ENCODE measurements around the gene POLR1A. TPM values are rescaled to one million over a fixed set of nuclear protein-coding genes. Genes with fewer than 3 reads are reported as not detected.
A peak's percentile ranks its signal among the peaks of the same experiment; 100 is the strongest.

The POLR1A gene
- total and polyA plus RNA-seq, 7 experiments from 2014 or later = 2.9 to 44.4 (median 19.0) TPM

GRCh38 chr2:86003104-86003503 lies 102.6 kb downstream of the POLR1A start:
- Mint-ChIP-seq H3K36me3 (peaks cover 0 to 32% (median 5%) of the 10 kb centered on the region in 5 donors), H3K27me3 (peaks cover 0 to 18% (median 0%) of the 10 kb centered on the region in 5 donors), H3K27ac (peak overlapping the region in 1 of 9 donors; percentile 8), H3K4me1 (peaks cover 23 to 50% (median 37%) of the 10 kb centered on the region in 7 donors), H3K4me3 (no peak overlapping the region), H3K9me3 (peaks cover 3 to 25% (median 10%) of the 10 kb centered on the region in 11 donors)
- H3K36me3 ChIP-seq (ENCODE audit: control insufficient read depth in 2 of 3, insufficient read depth in 3 of 3, low read length in 3 of 3) = no peaks in the 10 kb centered on the region
- ChIA-PET POLR2A (no interaction called here), CTCF (no interaction called here)
- no peak overlapping the region for H3K4me3 ChIP-seq (ENCODE audit: low read length)
- H3K9me3 ChIP-seq (ENCODE audit: control insufficient read depth in 2 of 3, low read length in 3 of 3) = no peaks in the 10 kb centered on the region
- peaks cover 19 to 36% of the 10 kb centered on the region in 2 donors for H3K4me1 ChIP-seq (ENCODE audit: control insufficient read depth in 2 of 2, insufficient read depth in 2 of 2, low read length in 2 of 2)
- H3K27me3 ChIP-seq (ENCODE audit: control insufficient read depth in 2 of 2, insufficient read depth in 2 of 2, low read length in 2 of 2) = no peaks in the 10 kb centered on the region
- no peak overlapping the region for H3K27ac ChIP-seq (ENCODE audit: low read depth, low read length)
- DNase-seq = no peak
- intact Hi-C loops (cut with micrococcal nuclease) = no loop called here
- ATAC-seq = no peak

GRCh38 chr2:86002375-86002774 lies 103.3 kb downstream of the POLR1A start:
- ATAC-seq = no peak
- Histone ChIP-seq H3K36me3 (ENCODE audit: control insufficient read depth in 2 of 3, insufficient read depth in 3 of 3, low read length in 3 of 3) (no peaks in the 10 kb centered on the region), H3K9me3 (ENCODE audit: control insufficient read depth in 2 of 3, low read length in 3 of 3) (no peaks in the 10 kb centered on the region), H3K27ac (ENCODE audit: low read depth, low read length) (no peak overlapping the region), H3K27me3 (ENCODE audit: control insufficient read depth in 2 of 2, insufficient read depth in 2 of 2, low read length in 2 of 2) (no peaks in the 10 kb centered on the region), H3K4me3 (ENCODE audit: low read length) (no peak overlapping the region), H3K4me1 (ENCODE audit: control insufficient read depth in 2 of 2, insufficient read depth in 2 of 2, low read length in 2 of 2) (peaks cover 19 to 43% of the 10 kb centered on the region in 2 donors)
- Mint-ChIP-seq H3K36me3 (peaks cover 0 to 31% (median 5%) of the 10 kb centered on the region in 5 donors), H3K9me3 (peaks cover 3 to 21% (median 10%) of the 10 kb centered on the region in 11 donors), H3K27me3 (peaks cover 0 to 14% (median 0%) of the 10 kb centered on the region in 5 donors), H3K4me1 (peaks cover 25 to 56% (median 45%) of the 10 kb centered on the region in 7 donors), H3K27ac (peak overlapping the region in 1 of 9 donors; percentile 45), H3K4me3 (no peak overlapping the region)
- ChIA-PET POLR2A (no interaction called here), CTCF (no interaction called here)
- DNase-seq = no peak
- intact Hi-C loops (cut with micrococcal nuclease) = no loop called here

GRCh38 chr2:86001326-86001725 lies 104.4 kb downstream of the POLR1A start:
- Histone ChIP-seq H3K36me3 (ENCODE audit: control insufficient read depth in 2 of 3, insufficient read depth in 3 of 3, low read length in 3 of 3) (no peaks in the 10 kb centered on the region), H3K9me3 (ENCODE audit: control insufficient read depth in 2 of 3, low read length in 3 of 3) (no peaks in the 10 kb centered on the region), H3K4me3 (ENCODE audit: low read length) (no peak overlapping the region), H3K27me3 (ENCODE audit: control insufficient read depth in 2 of 2, insufficient read depth in 2 of 2, low read length in 2 of 2) (no peaks in the 10 kb centered on the region), H3K4me1 (ENCODE audit: control insufficient read depth in 2 of 2, insufficient read depth in 2 of 2, low read length in 2 of 2) (peaks cover 28 to 44% of the 10 kb centered on the region in 2 donors), H3K27ac (ENCODE audit: low read depth, low read length) (no peak overlapping the region)
- Mint-ChIP-seq H3K4me3 (peak overlapping the region in 4 of 10 donors; percentile 5 to 81 (median 40)), H3K27ac (peak overlapping the region in 6 of 9 donors; percentile 85 to 95 (median 92)), H3K9me3 (peaks cover under 1 to 16% (median 7%) of the 10 kb centered on the region in 11 donors), H3K36me3 (peaks cover 0 to 28% (median 5%) of the 10 kb centered on the region in 5 donors), H3K27me3 (peaks cover 0 to 4% (median 0%) of the 10 kb centered on the region in 5 donors), H3K4me1 (peaks cover 29 to 61% (median 54%) of the 10 kb centered on the region in 7 donors)
- ATAC-seq = no peak
- ChIA-PET POLR2A (interaction anchor here (0.6 kb wide), 1 partner anchor 1476 kb away, joined by 3 read pairs; no protein-coding TSS in a partner anchor), CTCF (no interaction called here)
- intact Hi-C loops (cut with micrococcal nuclease) = no loop called here
- DNase-seq = no peak

DNA sequence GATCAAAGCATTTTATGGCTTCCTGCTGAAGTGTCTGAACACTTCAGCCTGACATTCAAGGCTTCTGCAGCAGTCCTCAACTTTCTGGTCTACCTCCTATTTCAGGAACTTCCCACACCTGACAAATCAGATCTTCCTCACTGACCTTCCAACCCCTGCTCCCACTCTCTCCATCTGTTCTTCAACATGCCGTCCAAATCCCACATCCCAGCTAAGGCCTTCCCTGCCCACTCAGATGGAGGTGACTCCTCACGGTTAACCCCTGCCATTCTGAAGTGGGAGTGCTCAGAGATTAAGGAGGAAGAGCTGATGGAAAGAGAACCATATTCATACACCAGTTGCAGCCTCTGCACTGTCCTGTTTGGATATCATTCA lies 104.8 kb downstream of the POLR1A start:
- no peak for ATAC-seq
- ChIA-PET POLR2A (no interaction called here), CTCF (no interaction called here)
- peaks cover 0 to 12% (median 7%) of the 10 kb centered on the region in 11 donors for H3K9me3 Mint-ChIP-seq
- peak overlapping the region; percentile 65 to 95 (median 92) for H3K27ac Mint-ChIP-seq
- Histone ChIP-seq H3K4me3 (ENCODE audit: low read length) (no peak overlapping the region), H3K27ac (ENCODE audit: low read depth, low read length) (no peak overlapping the region), H3K4me1 (ENCODE audit: control insufficient read depth in 2 of 2, insufficient read depth in 2 of 2, low read length in 2 of 2) (peaks cover 31 to 44% of the 10 kb centered on the region in 2 donors), H3K27me3 (ENCODE audit: control insufficient read depth in 2 of 2, insufficient read depth in 2 of 2, low read length in 2 of 2) (no peaks in the 10 kb centered on the region), H3K9me3 (ENCODE audit: control insufficient read depth in 2 of 3, low read length in 3 of 3) (no peaks in the 10 kb centered on the region), H3K36me3 (ENCODE audit: control insufficient read depth in 2 of 3, insufficient read depth in 3 of 3, low read length in 3 of 3) (no peaks in the 10 kb centered on the region)
- H3K4me3 Mint-ChIP-seq = peak overlapping the region; percentile 5 to 81 (median 34)
- H3K4me1 Mint-ChIP-seq = peaks cover 29 to 65% (median 55%) of the 10 kb centered on the region in 7 donors
- peak in 1 of 9 donors; percentile 12 for DNase-seq
- peaks cover 0 to 4% (median 0%) of the 10 kb centered on the region in 5 donors for H3K27me3 Mint-ChIP-seq
- intact Hi-C loops (cut with micrococcal nuclease) = no loop called here
- H3K36me3 Mint-ChIP-seq = peaks cover 0 to 27% (median 3%) of the 10 kb centered on the region in 5 donors

GRCh38 chr2:86000131-86000937 lies 105.4 kb downstream of the POLR1A start:
- peaks cover 31 to 71% (median 55%) of the 10 kb centered on the region in 7 donors for H3K4me1 Mint-ChIP-seq
- peaks cover 0 to 4% (median 0%) of the 10 kb centered on the region in 5 donors for H3K27me3 Mint-ChIP-seq
- DNase-seq (no peak), ATAC-seq (no peak)
- H3K9me3 Mint-ChIP-seq = peaks cover 0 to 12% (median 4%) of the 10 kb centered on the region in 11 donors
- peaks cover 37 to 44% of the 10 kb centered on the region in 2 donors for H3K4me1 ChIP-seq (ENCODE audit: control insufficient read depth in 2 of 2, insufficient read depth in 2 of 2, low read length in 2 of 2)
- H3K27me3 ChIP-seq (ENCODE audit: control insufficient read depth in 2 of 2, insufficient read depth in 2 of 2, low read length in 2 of 2) = no peaks in the 10 kb centered on the region
- H3K36me3 Mint-ChIP-seq = peaks cover 0 to 28% (median 0%) of the 10 kb centered on the region in 5 donors
- ChIA-PET POLR2A (interaction anchor here (0.6 to 1.2 kb wide), 3 partner anchors 17 to 125 kb away, joined by 3 to 4 read pairs (median 3); no protein-coding TSS in a partner anchor), CTCF (interaction anchor here (1.7 kb wide), 1 partner anchor 78 kb away, joined by 6 read pairs; no protein-coding TSS in a partner anchor)
- no peaks in the 10 kb centered on the region for H3K9me3 ChIP-seq (ENCODE audit: control insufficient read depth in 2 of 3, low read length in 3 of 3)
- no peak overlapping the region for H3K27ac ChIP-seq (ENCODE audit: low read depth, low read length)
- peak overlapping the region; percentile 18 to 81 (median 62) for H3K4me3 Mint-ChIP-seq
- intact Hi-C loops (cut with micrococcal nuclease) = no loop called here
- peak overlapping the region; percentile 85 to 96 (median 93) for H3K27ac Mint-ChIP-seq
- H3K36me3 ChIP-seq (ENCODE audit: control insufficient read depth in 2 of 3, insufficient read depth in 3 of 3, low read length in 3 of 3) = no peaks in the 10 kb centered on the region
- no peak overlapping the region for H3K4me3 ChIP-seq (ENCODE audit: low read length)

DNA sequence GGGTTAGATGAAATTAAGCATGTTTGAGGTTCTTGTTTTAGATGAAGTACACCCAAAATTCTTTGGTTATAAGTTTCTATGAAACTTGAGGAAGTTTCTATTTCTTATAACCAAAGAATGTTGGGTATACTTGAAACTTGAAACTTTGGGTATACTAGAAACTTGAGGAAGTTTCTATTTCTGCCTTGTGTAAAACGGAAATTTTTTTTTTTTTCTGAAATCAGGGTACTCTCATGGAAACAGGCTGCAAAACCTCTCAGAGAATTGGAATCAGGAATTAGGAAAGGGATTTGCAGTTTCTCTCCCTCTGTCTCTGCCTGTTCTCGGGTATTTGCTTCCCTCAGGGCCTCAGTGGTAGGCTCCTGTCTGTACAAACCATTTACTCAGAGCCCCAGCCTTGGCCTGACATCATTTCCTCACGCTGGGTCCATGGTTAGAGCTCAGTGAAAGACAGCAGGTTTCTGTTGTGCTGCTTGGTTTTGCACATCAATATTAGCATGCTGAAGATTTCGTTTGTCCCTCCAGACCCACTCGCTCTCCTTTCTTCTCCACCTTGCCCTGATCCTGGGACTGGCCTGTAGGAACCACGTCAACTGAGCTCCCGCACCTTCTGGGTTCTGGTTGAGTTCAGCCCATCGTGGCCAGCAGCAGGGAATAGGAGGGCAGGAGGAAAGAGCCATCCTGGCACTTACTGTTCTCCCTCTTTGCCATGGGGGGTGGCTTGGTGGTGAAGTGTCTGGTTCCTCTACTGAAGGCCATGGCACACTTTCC lies 106.4 kb downstream of the POLR1A start:
- no peaks in the 10 kb centered on the region for H3K36me3 ChIP-seq (ENCODE audit: control insufficient read depth in 2 of 3, insufficient read depth in 3 of 3, low read length in 3 of 3)
- peaks cover 36 to 79% (median 64%) of the 10 kb centered on the region in 7 donors for H3K4me1 Mint-ChIP-seq
- peaks cover 0 to 4% (median 0%) of the 10 kb centered on the region in 11 donors for H3K9me3 Mint-ChIP-seq
- POLR2A ChIA-PET = interaction anchor here (0.7 to 1.2 kb wide), 3 partner anchors 38 to 372 kb away, joined by 3 to 5 read pairs (median 3); no protein-coding TSS in a partner anchor
- H3K4me3 Mint-ChIP-seq = peak overlapping the region; percentile 55 to 83 (median 68)
- no peaks in the 10 kb centered on the region for H3K9me3 ChIP-seq (ENCODE audit: control insufficient read depth in 2 of 3, low read length in 3 of 3)
- peaks cover 0 to 22% (median 0%) of the 10 kb centered on the region in 5 donors for H3K36me3 Mint-ChIP-seq
- peak overlapping the region; percentile 33 for H3K4me3 ChIP-seq (ENCODE audit: low read length)
- no peaks in the 10 kb centered on the region for H3K27me3 Mint-ChIP-seq
- peak overlapping the region; percentile 66 for H3K27ac ChIP-seq (ENCODE audit: low read depth, low read length)
- intact Hi-C loops (cut with micrococcal nuclease) = loop anchor here (1.0 to 5.0 kb wide), 6 partner anchors 37 to 147 kb away; partner anchors contain the start of gene ST3GAL5 (in 1 of the 2)
- ATAC-seq = peak; percentile 83
- peak in 8 of 9 donors; percentile 25 to 62 (median 46) for DNase-seq
- peaks cover 48 to 52% of the 10 kb centered on the region in 2 donors for H3K4me1 ChIP-seq (ENCODE audit: control insufficient read depth in 2 of 2, insufficient read depth in 2 of 2, low read length in 2 of 2)
- H3K27ac Mint-ChIP-seq = peak overlapping the region; percentile 85 to 96 (median 93)
- CTCF ChIA-PET = interaction anchor here (1.7 kb wide), 1 partner anchor 79 kb away, joined by 6 read pairs; no protein-coding TSS in a partner anchor
- H3K27me3 ChIP-seq (ENCODE audit: control insufficient read depth in 2 of 2, insufficient read depth in 2 of 2, low read length in 2 of 2) = no peaks in the 10 kb centered on the region
